Amniotic stem cell (primary cell): ENCODE results near the gene EVA1A.
"Not testable (repeated sequence)": the region's sequence is repeated elsewhere in the genome, so short reads cannot be mapped to it uniquely, and the experiment has no call there.

Source experiments
- DNase-seq: peaks from one replicate; lab custom pipeline; 2025; lab: John Stamatoyannopoulos, UW

The EVA1A gene

DNA sequence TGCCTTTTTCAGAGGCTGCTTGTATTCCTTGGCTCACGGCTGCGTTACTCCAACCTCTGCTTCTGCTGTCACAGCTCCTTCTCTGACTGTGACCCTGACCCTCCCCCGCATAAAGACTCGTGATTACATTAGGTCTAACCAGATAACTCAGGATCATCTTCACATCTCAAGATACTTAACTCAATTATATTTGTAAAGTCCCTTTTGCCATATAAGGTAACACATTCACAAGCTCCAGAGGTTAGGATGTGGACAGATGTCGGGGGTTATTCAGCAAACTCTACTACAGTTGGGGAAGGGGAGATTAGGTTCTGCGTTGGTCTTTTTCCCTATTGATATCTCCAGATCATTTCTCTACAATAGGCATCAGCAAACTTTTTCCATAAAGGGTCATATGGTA lies 76.9 kb downstream of the EVA1A start:
- DNase-seq: no peak

DNA sequence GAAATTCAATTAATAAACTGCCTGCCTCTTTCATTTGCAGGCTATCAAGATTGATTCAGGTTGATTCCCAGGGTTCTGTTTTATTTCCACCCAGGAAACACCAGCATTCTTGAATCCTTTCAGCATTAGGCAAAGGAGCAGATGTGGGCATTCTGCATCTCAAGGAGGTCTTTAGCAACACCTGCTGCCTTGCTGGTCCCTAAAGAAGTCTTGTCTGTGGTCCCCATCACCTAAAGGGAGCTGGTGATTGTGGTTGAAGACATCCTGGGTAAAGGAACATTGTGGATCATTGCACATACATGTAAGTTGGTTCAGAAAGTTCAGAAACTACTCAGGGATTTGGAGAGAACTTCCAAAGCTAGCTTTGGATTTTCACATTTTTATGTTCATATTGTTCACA lies 78.3 kb downstream of the EVA1A start:
- no peak for DNase-seq

DNA sequence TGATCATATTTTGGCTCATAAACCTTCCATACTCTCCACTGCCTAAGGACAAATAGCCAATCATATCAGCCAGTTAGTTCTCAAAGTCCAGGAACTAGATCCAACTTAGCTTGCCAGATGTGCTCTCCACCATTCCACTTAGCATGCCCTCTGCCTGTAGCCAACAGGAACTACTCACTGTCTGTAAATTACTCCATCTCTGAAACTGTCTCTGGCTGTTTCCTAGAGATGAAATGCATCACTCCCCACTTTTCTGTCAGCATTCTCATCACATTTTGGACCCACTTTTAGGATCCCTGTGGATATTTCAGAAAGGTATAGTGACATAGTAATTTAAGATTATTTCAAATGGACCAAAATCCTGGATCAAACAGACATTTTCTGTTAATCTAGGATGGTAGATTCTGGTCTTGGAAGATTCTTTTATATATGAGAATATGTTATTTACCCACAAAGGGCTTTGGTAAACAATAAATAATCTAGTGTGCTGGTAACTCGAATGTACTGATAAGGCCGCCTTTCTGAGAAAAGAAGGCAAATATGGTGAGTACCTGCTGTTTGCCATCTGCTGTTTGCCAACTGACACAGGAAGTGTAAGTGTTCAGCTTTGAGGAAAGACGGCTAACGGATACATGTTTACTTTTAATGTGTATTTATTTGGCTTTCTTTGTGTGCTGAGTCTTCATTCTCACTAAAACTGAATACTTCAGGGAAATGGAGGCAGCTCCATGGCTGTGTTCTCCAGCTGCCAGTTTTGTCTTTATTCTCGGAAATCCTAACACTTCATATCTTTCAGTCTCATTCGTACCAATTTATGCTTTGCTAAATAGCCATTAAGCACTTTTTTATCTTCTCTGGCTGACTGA lies 79.5 kb downstream of the EVA1A start:
- DNase-seq: no peak

DNA sequence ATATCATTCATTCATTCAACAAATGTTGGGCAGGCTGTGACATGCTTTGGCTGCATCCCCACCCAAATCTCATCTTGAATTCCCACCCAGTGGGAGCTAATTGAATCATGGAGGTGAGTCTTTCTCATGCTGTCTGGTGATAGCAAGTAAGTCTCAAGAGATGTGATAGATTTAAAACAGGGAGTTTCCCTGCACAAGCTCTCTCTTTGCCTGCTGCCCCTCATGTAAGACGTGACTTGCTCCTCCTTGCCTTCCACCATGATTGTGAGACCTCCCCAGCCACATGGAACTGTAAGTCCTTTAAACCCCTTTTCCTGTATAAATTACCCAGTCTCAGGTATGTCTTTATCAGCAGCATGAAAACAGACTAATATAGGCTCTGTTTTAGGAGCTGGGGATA lies 83.0 kb downstream of the EVA1A start:
- DNase-seq: not testable (repeated sequence)

DNA sequence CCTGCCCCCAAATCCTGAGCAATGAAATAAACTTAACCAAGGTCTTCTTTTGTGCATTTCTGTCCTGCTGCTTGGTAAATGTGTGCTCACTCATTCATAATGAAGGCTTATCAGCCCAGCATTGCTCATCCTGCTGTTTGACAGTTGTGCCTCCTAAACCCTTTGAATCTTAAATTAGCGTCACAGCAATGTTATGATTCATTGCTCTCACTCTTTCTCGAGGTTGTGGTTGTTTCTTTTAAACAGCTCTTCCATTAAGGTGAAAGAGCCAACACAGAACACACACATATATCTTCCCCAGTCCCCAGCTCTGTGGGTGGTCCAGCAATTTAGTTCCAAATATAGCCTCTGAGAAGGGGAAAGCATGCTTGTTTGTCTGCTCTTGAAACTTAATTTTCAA lies 84.0 kb downstream of the EVA1A start:
- DNase-seq: no peak

DNA sequence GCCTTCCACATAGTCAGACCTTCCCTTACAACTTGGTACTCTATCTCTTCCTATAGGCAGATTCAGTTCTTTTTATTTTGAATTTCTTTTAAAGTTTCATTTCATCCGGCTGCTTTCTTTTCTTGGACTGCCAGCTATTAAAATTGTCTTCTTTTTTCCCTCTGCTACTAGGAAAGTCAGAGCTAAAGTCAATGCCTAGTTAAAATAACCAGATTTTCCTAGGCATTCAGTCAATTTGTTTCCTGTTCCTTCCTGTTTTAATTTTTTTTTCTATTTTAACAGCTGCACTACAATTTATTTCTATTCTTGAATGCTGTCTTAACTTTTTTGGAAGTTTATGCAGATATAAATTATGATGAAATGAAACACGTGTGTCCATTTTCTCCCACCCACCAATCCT lies 84.8 kb downstream of the EVA1A start:
- DNase-seq: no peak

DNA sequence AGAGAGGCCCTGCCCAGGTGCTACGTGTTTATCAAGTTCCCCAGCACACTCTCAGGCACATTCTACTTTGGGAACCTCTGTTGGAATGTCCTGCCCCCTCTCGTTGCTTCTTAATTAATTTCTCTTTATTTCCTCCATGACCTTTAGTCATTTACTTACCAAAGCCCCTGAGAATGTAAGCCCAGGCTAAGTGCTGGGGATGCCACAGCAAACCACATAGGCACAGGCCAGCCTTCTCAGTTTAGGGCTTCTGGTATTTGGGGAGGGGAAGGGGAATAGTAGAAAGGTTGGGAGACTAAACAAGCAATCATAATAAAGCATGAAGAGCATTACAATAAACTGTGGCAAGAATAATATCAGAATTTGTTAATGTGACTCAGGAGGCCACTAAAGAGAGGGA lies 85.7 kb downstream of the EVA1A start:
- DNase-seq: no peak

DNA sequence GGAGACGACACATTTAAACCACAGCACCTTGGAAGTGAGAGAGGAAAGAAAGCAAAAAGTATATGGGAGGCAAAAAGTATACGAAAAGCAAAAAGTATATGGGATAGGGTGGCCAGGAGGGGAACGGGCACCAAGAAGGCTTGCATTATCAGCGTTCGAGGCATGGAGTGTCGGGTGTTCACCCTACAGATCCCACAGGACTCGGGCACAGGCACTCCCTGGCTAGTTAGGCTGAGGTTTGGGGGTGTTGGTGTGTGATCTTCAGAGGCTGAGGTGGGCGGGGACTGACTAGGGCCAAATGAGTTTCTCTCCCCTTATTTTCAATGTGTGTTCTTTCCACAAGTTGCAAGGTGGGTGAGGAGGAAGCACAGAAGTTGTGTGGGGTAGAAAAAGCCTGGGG lies 86.6 kb downstream of the EVA1A start:
- no peak for DNase-seq

DNA sequence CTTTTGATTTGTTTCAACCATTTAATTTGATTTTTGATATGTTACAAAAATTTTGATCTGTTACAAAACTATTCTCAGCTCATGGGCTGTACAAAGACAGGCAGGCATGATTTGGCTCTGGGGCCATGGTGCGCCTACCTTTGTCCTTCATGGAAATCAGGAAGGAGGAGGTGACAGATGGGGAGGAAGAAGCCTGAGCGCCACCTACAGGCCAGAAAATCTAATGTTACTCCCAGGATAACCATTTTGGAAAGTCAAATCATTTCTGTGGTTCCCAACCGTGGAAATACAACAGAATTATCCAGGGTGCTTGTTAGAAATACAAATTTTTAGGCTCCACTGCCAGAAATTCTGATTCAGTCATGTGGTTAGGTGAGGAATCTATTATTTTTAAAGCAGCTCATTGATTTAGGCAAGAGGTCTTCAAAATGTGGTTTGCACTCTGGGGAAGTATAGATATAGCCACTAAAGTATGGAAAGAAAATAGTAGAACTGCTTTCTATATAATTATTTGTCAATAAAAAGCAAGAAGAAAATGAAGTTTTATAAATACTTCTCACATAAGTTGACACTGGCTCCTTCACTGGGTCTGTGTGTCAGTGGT lies 93.9 kb downstream of the EVA1A start:
- no peak for DNase-seq

DNA sequence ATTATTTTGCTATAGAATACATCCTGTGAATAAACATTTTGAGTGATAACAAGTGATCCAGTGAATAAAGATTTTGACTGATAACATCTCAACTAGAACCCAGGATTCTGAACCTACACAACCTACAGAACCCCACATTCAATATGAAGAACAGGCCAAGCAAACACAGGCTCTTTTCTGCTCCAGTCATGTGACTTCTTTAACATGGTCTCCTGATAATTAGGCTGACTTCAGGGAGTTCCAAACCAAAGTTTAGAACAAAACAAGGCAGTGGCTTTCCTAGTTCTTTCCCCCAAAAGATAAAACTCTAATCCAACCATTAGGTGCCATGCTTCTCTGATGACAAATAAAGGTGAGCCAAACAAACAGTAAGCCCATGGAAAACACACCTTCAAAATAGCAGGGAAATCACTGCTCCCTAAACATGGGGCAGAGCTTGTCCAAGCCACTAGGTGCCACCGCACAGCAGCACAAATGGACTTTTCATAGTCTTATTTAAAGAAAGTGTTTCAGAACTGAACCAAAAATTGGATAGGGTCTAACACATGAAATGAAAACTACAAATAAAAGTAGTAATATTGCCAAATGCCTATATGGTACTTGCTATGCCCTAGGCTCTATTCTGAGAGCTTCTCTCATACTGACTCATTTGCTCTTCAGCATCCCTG lies 95.3 kb downstream of the EVA1A start:
- no peak for DNase-seq

DNA sequence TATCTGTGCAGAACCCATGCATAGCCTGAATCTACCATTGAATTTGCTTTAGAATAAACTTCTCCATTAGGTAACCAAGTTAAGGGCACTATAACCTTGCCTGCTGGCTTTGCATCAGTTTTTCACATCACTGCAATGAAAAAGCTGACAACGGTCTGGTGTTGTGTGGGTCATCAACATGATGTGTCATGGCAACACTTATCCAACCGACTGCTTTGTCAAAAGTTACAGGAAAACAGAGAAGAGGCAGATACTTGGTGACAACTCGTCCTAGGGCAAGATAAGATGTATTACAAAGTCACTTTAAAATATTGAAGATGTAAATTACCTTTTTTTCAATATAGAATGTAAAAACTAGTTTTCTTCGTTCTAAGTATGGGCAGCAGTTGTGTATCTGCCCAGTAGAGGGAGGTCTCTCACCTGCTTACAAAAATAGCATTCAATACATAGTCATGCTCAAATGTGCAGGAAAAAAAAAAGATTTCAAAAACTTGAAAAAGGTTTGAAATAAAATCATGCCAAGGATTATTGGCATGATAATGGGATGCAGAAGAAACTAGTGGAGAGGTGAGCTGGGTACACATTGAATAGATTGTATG lies 96.3 kb downstream of the EVA1A start:
- DNase-seq: no peak

DNA sequence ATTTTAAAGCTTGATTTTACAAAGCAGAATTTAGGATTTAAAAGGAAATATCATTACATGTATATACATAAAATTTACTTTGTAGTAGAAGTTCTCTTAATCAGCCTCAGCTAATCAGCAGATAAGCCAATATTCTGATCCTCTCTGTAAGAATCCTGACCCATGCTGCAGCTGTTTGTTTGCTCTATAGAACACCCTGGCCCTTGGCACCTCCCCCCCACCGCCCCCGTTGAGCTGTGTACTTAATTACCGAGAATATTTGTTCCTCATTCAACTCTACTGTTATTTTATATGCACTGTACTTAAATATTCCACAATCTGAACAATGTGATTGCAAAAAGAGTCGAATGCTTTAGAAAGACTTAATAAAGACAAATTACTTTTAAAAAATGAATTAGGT lies 98.0 kb downstream of the EVA1A start:
- no peak for DNase-seq

DNA sequence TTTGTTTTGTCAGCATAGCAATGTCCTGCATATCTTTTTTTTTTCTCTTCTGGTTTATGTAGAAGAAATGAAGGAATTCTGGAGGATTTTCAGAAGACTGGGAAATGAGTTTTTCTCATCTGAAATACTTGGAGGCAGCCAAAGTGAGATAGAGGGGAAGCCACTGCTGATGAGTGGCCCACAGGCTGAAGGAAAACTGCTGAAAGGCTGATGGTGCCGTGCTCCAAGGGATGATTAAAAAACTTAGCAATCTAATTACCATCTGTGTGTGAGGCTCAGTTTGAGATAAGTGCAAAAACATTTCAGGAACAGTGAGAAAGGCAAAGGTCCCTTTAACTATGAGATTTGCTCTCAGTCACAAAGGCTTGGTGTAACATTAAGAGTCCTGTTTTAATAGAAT lies 98.5 kb downstream of the EVA1A start:
- DNase-seq: no peak

DNA sequence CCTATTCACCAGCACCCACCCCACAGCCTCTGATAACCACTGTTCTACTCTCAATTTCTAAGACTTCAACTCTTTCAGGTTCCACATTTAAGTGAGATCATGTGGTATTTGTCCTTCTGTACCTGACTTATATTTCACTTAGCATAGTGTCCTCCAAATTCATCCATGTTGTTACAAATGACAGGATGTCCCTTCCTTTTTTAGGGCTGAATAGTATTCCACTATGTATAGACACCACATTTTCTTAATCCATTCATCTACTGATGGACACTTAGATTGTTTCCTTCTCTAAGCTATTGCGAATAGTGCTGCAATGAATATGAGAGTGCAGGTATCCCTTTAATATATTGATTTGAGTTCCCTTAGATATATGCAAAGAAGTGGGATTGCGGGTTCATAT lies 100.1 kb downstream of the EVA1A start:
- DNase-seq: no peak

DNA sequence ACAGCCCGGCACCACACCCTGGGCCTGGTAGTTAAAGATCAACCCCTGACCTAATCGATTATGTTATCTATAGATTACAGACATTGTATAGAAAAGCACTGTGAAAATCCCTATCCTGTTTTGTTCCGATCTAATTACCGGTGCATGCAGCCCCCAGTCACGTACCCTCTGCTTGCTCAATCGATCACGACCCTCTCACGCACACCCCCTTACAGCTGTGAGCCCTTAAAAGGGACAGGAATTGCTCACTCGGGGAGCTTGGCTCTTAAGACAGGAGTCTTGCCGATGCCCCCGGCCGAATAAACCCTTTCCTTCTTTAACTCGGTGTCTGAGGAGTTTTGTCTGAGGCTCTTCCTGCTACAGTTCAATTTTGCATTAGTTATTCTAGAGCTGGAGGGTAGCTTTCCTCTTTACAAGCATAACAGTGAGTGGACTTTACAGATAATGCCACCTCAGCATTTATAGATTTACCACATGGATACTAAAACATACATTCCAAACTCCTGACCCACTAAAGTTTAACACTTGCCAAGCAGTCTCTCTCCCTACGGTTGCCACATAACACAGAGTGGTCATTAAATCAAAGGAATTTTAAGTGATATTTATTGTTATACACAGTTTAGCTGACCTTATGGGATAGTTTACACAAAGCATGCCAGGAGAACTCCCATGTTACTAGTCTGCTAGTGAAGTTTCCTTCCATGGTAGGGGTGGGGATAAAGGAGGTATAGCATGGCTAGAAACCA lies 101.0 kb downstream of the EVA1A start:
- no peak for DNase-seq

DNA sequence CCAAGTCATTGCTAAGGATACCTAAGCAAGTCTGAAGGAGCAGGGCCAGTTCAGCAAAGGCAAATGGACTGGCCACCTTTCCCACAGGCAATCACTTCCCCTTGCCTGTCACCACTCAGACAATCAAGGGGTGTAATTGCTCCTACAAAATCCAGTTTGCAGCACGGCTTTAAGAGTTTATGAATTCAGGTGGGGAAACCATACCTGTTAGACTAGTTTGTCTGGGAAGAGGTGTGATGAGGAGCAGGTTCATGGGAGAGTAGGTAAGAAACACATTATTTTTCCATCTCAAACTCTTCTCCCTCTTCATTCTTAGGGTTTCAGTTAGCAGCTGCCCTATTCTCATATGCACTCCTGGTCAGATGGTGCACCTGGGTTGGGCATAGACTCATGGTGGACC lies 102.5 kb downstream of the EVA1A start:
- DNase-seq: no peak

DNA sequence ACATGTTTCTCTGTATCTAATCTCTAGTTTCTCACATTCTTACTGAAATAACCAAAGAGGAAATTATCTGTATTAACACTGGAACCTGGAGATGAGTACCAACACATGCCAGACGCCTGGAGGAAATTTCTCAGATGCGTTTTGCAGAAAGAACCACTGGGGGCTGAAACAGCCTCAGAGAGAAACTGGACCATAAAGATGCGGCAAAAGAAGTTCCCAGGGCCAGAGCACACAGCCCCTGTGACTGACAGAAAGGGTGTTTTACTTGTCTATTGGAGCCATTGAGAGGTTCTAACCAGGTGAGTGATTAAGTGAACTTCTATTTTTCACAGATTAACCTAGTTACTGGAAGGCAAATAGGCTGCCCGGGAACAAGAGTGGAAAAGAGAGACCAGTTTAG lies 103.9 kb downstream of the EVA1A start:
- no peak for DNase-seq

DNA sequence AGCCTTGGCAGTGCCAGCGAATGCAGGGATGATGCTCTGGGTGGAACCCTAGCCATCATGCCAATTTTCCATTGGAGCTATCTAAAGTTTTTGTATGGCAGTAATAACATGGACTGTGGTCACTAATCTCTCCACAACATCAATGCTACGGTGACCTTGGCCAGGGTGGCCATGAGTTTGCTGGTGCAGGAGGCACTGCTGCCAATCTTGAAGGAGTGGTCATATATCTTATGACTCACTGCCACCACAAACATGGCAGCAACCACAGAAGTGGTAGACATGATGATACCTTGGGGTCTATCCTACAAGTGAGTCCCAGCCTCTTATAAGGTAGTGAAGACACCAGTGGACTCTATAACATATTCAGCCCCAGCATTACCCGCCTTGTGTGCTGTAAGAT lies 104.6 kb downstream of the EVA1A start:
- no peak for DNase-seq

DNA sequence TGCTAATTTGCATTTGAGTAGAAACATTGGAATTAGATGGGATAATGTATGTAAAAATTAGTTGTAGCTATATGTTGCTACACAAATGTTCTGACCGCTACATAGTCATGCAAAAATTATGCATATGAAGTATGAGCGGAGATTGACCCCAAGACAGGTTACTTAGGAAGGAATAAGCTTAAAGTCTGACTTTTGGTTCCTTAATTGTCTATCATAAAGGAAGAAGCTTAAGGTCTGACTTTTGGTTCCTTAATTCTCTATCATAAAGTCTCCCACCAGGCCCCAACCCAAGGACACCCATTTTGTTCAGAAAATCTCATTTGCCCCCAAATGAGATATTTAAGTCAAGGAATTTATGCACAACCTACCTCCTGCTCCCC lies 106.5 kb downstream of the EVA1A start:
- no peak for DNase-seq

DNA sequence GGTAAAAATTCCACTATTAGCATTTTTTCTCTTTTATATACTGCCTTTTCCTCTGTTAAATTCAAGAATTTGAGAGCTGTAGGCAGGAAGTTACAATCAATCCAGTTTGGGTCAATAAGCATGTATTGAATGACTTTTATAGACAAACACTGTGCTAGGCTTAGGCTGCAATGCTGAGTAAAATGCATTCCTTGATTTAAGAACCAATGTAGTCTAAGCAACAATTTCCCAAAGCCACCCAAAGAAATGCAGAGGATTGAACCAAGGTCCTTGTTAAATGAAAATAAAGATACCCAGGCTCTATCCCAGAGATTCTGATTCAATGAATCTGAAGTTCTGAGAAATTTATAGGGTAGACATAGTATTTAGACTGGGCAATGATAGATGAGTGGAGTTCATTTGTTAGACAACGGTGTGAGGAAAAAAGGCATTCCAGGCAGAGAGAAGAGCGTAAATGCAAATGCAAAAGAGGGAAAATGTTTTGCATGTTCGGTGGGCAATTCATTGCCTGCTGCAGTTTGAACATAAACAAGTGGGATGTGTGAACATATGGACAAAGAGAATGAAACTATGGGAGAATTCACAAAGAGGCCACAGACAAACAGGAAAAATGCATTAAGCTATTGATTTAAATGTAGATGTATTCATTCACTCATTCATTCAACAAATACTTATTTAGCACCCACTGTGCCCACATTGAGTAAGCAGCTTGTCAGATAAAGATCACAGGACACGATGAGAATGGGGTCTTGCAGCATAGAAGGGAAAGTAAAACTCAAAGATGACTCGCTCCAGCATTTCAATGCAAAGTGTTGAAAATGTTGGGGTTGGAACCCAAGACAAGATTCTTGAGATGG lies 107.1 kb downstream of the EVA1A start:
- no peak for DNase-seq

DNA sequence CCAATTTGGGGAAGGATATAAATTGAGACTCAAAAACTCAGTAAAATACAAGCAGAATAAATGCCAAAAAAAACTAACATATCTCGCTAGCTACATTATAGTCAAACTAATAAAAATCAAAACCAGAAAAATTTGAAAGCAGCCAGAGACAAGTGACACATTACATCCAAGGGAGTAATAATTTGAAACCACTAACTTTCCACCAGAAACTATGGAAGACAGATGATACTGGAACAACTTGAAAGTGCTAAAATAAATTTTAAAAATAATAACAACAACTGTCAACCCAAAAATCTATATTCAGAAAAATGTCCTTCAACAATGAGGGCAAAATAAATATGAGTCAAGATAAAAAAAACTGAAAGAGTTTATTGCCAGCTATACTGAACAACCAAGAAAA lies 110.7 kb downstream of the EVA1A start:
- no peak for DNase-seq
